Fibroblast of villous mesenchyme (primary cell): ENCODE data around the gene POLR2L. TPM values are rescaled to one million over a fixed set of nuclear protein-coding genes. Genes with fewer than 3 reads are reported as not detected.

Experiments
- DNase-seq: peaks from one replicate; pipeline ENCODE4 v3.0.0-alpha.2; 2010; ENCODE audit warnings: low read depth
- H3K4me3 ChIP-seq: 2 replicates; pipeline ENCODE4 v1.5.1; 2011; ENCODE audit warnings: low read depth, mild to moderate bottlenecking, low read length
- total RNA-seq: library from RNA; depleted of rRNA; stranded (reverse); fragments of >200 nt; gene quantifications from 2 replicates; pipeline ENCODE4 v1.2.3, GENCODE V29; 2012
- TF ChIP-seq, protein P1 (sequence below): IDR thresholded peaks from 2 replicates; pipeline ENCODE4 v1.5.1; 2012; ENCODE audit warnings: low read depth, mild to moderate bottlenecking, low read length; ENCODE audit not compliant: insufficient read depth

Gene POLR2L
- total RNA-seq, 1 donor: 92.4 TPM

DNA sequence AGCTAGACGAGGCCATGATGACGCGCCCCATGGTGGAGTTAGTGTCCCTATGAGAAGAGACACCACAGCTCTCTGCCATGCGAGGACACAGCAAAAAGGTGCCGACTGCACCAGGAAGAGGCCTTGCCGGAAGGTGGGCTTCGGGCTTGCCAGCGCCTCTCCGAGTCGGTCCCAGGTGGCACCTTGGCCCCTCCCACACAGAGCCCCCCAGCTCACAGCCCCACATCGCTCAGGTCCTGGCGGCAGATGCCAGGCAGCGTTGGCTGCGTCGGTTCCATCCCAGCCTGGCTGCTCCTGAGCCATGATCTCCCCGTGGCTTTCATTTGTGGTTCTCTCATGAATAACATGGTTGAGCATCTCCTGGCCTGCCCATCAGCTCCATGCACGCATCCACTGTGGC is 44.2 kb upstream of the POLR2L start:
- H3K4me3 ChIP-seq: no peak overlapping the region
- TF ChIP-seq, protein P1, sequence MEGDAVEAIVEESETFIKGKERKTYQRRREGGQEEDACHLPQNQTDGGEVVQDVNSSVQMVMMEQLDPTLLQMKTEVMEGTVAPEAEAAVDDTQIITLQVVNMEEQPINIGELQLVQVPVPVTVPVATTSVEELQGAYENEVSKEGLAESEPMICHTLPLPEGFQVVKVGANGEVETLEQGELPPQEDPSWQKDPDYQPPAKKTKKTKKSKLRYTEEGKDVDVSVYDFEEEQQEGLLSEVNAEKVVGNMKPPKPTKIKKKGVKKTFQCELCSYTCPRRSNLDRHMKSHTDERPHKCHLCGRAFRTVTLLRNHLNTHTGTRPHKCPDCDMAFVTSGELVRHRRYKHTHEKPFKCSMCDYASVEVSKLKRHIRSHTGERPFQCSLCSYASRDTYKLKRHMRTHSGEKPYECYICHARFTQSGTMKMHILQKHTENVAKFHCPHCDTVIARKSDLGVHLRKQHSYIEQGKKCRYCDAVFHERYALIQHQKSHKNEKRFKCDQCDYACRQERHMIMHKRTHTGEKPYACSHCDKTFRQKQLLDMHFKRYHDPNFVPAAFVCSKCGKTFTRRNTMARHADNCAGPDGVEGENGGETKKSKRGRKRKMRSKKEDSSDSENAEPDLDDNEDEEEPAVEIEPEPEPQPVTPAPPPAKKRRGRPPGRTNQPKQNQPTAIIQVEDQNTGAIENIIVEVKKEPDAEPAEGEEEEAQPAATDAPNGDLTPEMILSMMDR: no peak
- DNase-seq: no peak

DNA sequence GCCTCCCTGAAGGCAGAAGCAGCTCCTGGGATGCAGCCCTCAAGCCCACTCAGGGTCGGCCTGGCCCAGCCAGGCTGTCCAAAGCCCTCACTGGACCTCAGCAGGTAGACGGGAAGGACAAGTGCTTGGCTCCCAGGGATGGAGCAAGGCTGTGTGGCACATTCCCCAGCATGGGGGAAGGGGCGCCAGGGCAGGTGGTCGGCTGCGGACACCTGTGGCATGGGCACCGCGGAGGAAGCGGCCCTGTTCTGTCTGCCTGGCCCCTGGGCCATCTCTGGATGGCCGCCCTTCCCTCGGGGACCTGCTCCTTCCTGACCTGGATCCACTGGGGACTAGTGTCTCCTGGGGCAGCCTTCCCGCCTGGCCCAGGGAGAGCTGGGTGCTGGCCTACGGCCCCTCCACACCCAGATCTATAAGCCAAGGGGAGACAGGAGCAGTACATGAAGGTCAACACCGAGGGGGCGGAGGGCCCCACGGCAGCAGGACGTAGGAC is 42.3 kb upstream of the POLR2L start:
- DNase-seq: no peak
- TF ChIP-seq, protein P1: no peak
- H3K4me3 ChIP-seq: no peak overlapping the region

DNA sequence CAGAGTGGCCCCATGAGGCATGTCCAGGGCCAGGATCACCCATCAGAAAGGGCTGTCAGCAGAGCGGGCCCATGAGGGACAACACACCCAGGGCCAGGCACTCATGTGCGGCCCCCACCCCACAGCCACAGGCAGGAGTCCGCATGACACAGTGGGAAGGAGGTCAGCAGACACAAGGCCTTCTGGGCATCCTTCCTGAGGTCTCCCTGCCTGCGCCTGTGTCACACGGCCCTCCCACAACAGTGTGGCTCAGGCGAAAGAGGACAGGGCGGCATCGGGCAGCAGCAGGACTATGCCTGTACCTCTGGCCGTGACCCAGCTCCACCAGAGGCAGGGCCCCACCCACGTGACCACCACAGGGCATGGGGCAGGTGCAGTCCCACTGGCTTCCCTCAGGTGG is 41.2 kb upstream of the POLR2L start:
- no peak for DNase-seq
- TF ChIP-seq, protein P1: no peak
- no peak overlapping the region for H3K4me3 ChIP-seq

DNA sequence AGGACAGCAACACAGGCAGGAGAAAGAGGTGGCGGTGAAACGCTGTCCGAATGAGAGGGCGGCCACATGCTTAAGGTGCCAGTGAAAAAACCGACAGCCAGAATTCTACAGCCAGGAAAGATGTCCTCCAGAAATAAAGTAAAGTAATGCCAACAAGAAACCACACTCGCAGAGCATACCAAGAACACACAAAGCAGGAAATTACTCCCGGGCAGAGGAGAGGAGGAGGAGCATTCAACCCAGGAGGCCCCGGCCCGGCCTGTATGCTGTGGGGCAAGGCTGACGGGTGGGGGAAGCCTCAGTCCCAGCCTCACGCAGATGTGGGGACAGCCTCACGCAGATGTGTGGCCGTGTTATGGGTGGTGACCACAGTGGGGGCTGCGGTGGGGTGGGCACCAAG is 40.3 kb upstream of the POLR2L start:
- TF ChIP-seq, protein P1: no peak
- H3K4me3 ChIP-seq: no peak overlapping the region
- DNase-seq: no peak

DNA sequence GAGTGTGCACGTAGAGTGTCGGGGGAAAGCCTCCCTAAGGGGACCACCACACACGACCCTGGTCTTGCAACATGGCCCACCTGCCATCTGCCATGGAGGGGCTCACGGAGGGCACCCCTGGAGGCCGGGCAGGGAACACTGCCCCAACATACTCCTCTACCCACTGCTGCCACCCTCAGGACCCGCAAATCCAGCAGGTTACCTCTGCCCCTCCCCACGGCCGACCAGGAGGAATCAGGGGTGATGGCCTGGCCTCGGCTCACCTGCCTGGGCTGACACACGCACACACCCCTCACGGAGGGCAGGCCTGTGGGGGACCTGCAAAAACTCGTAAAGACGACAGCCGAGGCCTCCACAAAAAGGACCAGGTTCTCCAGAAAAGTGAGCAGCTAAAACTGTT is 38.1 kb upstream of the POLR2L start:
- no peak overlapping the region for H3K4me3 ChIP-seq
- TF ChIP-seq, protein P1: no peak
- DNase-seq: no peak

DNA sequence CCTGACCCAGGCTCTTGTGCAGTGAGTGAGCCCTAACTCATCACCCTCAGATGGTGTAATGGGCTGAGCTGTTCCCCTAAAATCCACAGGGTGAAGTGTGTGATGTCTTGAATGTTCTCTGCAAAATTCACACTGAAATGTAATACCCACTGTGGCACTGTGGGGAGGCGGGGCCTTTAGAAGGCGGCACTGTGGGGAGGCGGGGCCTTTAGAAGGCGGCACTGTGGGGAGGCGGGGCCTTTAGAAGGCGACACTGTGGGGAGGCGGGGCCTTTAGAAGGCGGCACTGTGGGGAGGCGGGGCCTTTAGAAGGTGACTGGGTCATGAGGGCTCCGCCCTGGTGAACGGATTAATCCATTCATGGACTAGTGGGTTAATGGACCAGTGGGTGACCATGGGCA is 35.2 kb upstream of the POLR2L start:
- no peak for DNase-seq
- H3K4me3 ChIP-seq: no peak overlapping the region
- TF ChIP-seq, protein P1: no peak

DNA sequence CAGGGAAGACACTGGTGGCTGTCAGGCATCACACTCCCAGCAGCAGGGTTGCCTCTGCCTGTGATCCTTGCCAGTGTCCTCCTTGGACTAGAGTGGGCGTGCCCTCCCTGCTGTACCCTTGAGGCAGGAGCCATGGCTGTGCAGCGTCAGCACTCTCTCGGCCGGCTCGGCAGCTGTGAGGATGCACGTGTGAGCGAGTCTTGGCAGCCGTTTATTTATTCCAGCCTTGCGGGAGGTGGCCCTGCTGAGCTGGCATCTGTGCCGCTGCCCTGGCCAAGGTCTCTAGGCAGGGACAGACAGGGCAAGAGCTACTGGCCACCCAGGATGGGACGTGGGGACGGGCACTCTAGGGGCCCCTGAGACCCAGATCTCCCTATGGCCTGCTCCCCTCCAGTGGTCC is 34.2 kb upstream of the POLR2L start:
- no peak overlapping the region for H3K4me3 ChIP-seq
- peak; percentile 4 for DNase-seq
- TF ChIP-seq, protein P1: no peak
